Mucosa of stomach (tissue), 1 donor: ENCODE measurements around the gene S100A12.

Experiments
- H3K27me3 ChIP-seq: one replicate; pipeline ENCODE4 v1.7.0; 2013; ENCODE audit warnings: mild to moderate bottlenecking, low read length; ENCODE audit not compliant: control insufficient read depth, insufficient read depth
- H3K36me3 ChIP-seq: one replicate; pipeline ENCODE4 v1.7.0; 2013; ENCODE audit warnings: low read length; ENCODE audit not compliant: control insufficient read depth, insufficient read depth
- H3K4me1 ChIP-seq: one replicate; pipeline ENCODE4 v1.7.0; 2013; ENCODE audit warnings: mild to moderate bottlenecking, low read length; ENCODE audit not compliant: control insufficient read depth, insufficient read depth
- H3K4me3 ChIP-seq: one replicate; pipeline ENCODE4 v1.7.0; 2013; ENCODE audit warnings: low read length
- H3K9ac ChIP-seq: one replicate; pipeline ENCODE4 v1.7.0; 2013; ENCODE audit warnings: mild to moderate bottlenecking, low read length, moderate library complexity
- H3K9me3 ChIP-seq: one replicate; pipeline ENCODE4 v1.7.0; 2013; ENCODE audit warnings: mild to moderate bottlenecking, low read length, moderate library complexity; ENCODE audit not compliant: control insufficient read depth
- donor health status: Pancreatic carcinoma.

S100A12 gene

GRCh38 chr1:153394391-153394790 lies 19.0 kb upstream of the S100A12 start:
- Histone ChIP-seq H3K27me3 (no peaks in the 10 kb centered on the region), H3K4me1 (no peaks in the 10 kb centered on the region), H3K9me3 (no peaks in the 10 kb centered on the region), H3K36me3 (no peaks in the 10 kb centered on the region), H3K9ac (no peak overlapping the region), H3K4me3 (no peak overlapping the region)

- Histone ChIP-seq H3K4me3 (no peak overlapping the region), H3K9me3 (no peaks in the 10 kb centered on the region), H3K36me3 (no peaks in the 10 kb centered on the region), H3K9ac (no peak overlapping the region), H3K27me3 (no peaks in the 10 kb centered on the region), H3K4me1 (no peaks in the 10 kb centered on the region)
Measured at GRCh38 chr1:153393926-153394325, 18.5 kb upstream of the S100A12 start.

GRCh38 chr1:153392822-153393221 lies 17.4 kb upstream of the S100A12 start:
- Histone ChIP-seq H3K4me3 (no peak overlapping the region), H3K4me1 (no peaks in the 10 kb centered on the region), H3K36me3 (no peaks in the 10 kb centered on the region), H3K9ac (no peak overlapping the region), H3K9me3 (no peaks in the 10 kb centered on the region), H3K27me3 (no peaks in the 10 kb centered on the region)

GRCh38 chr1:153392258-153392657 lies 16.8 kb upstream of the S100A12 start:
- no peaks in the 10 kb centered on the region for H3K36me3 ChIP-seq
- no peaks in the 10 kb centered on the region for H3K9me3 ChIP-seq
- no peak overlapping the region for H3K9ac ChIP-seq
- no peak overlapping the region for H3K4me3 ChIP-seq
- no peaks in the 10 kb centered on the region for H3K4me1 ChIP-seq
- no peaks in the 10 kb centered on the region for H3K27me3 ChIP-seq

- Histone ChIP-seq H3K9me3 (no peaks in the 10 kb centered on the region), H3K4me3 (no peak within 1 kb of the TSS), H3K27me3 (no peaks in the 10 kb centered on the region), H3K9ac (no peak within 1 kb of the TSS), H3K4me1 (no peaks in the 10 kb centered on the region), H3K36me3 (no peaks in the 10 kb centered on the region)
Measured at GRCh38 chr1:153390938-153391710, 15.7 kb upstream of the S100A12 start, which contains the start of gene S100A8. Gene S100A8 (minus strand): TSS chr1:153391073. CDS start chr1:153390535, 538 bp downstream.

GRCh38 chr1:153389973-153390879 lies 14.8 kb upstream of the S100A12 start:
- H3K27me3 ChIP-seq = no peaks in the 10 kb centered on the region
- H3K9ac ChIP-seq = no peak overlapping the region
- no peak overlapping the region for H3K4me3 ChIP-seq
- H3K4me1 ChIP-seq = no peaks in the 10 kb centered on the region
- no peaks in the 10 kb centered on the region for H3K9me3 ChIP-seq
- H3K36me3 ChIP-seq = no peaks in the 10 kb centered on the region

- H3K9me3 ChIP-seq = no peaks in the 10 kb centered on the region
- no peaks in the 10 kb centered on the region for H3K27me3 ChIP-seq
- no peaks in the 10 kb centered on the region for H3K36me3 ChIP-seq
- H3K9ac ChIP-seq = no peak overlapping the region
- no peak overlapping the region for H3K4me3 ChIP-seq
- H3K4me1 ChIP-seq = no peaks in the 10 kb centered on the region
Measured at GRCh38 chr1:153389401-153389800, 14.0 kb upstream of the S100A12 start.

GRCh38 chr1:153387785-153388184 lies 12.4 kb upstream of the S100A12 start:
- H3K9me3 ChIP-seq = no peaks in the 10 kb centered on the region
- no peaks in the 10 kb centered on the region for H3K4me1 ChIP-seq
- H3K9ac ChIP-seq = no peak overlapping the region

GRCh38 chr1:153387001-153387400 lies 11.6 kb upstream of the S100A12 start:
- Histone ChIP-seq H3K9ac (no peak overlapping the region), H3K9me3 (no peaks in the 10 kb centered on the region), H3K27me3 (no peaks in the 10 kb centered on the region), H3K4me1 (no peaks in the 10 kb centered on the region), H3K4me3 (no peak overlapping the region), H3K36me3 (no peaks in the 10 kb centered on the region)

More at GRCh38 chr1:153387785-153388184, 12.4 kb upstream of the S100A12 start:
- H3K27me3 ChIP-seq = no peaks in the 10 kb centered on the region
- no peaks in the 10 kb centered on the region for H3K36me3 ChIP-seq
- no peak overlapping the region for H3K4me3 ChIP-seq

GRCh38 chr1:153386500-153386901 lies 11.1 kb upstream of the S100A12 start:
- Histone ChIP-seq H3K4me1 (no peaks in the 10 kb centered on the region), H3K36me3 (no peaks in the 10 kb centered on the region), H3K27me3 (no peaks in the 10 kb centered on the region), H3K9ac (no peak overlapping the region), H3K4me3 (no peak overlapping the region), H3K9me3 (no peaks in the 10 kb centered on the region)

- Histone ChIP-seq H3K27me3 (no peaks in the 10 kb centered on the region), H3K4me3 (no peak overlapping the region), H3K36me3 (no peaks in the 10 kb centered on the region), H3K4me1 (no peaks in the 10 kb centered on the region), H3K9me3 (no peaks in the 10 kb centered on the region), H3K9ac (no peak overlapping the region)
Measured at GRCh38 chr1:153384958-153385580, 9.6 kb upstream of the S100A12 start.

GRCh38 chr1:153380711-153381110 lies 5.3 kb upstream of the S100A12 start:
- Histone ChIP-seq H3K36me3 (no peaks in the 10 kb centered on the region), H3K4me3 (no peak overlapping the region), H3K4me1 (no peaks in the 10 kb centered on the region), H3K9ac (no peak overlapping the region), H3K9me3 (no peaks in the 10 kb centered on the region), H3K27me3 (no peaks in the 10 kb centered on the region)
